OCI-LY3 (cell line): ENCODE measurements around the gene LMNTD1.

Experiments
- H2AFZ ChIP-seq: fragments of 200-600, 300-600 bp; shearing (Covaris generic); 2 replicates; pipeline ENCODE4 v1.6.0; 2014; ENCODE audit warnings: antibody characterized with exemption, low read depth, low read length
- H3K27ac ChIP-seq: fragments of 200-600, 300-600 bp; sonication (generic); 2 replicates; pipeline ENCODE4 v1.5.1; 2014; ENCODE audit warnings: mild to moderate bottlenecking, low read length, moderate library complexity, mixed read lengths
- H3K27me3 ChIP-seq: fragments of 200-600, 300-600 bp; sonication (generic); 2 replicates; pipeline ENCODE4 v1.6.1; 2014; ENCODE audit warnings: low read depth, low read length, mixed read lengths
- H3K36me3 ChIP-seq: fragments of 200-600, 300-600 bp; sonication (generic); replicated peaks from 2 replicates; pipeline ENCODE3; 2014; ENCODE audit warnings: low read depth, low read length, mixed read lengths
- H3K4me1 ChIP-seq: fragments of 300-600, 200-600 bp; sonication (generic); 2 replicates; pipeline ENCODE4 v1.6.1; 2014; ENCODE audit warnings: low read length, mixed read lengths
- H3K4me2 ChIP-seq: fragments of 200-600, 300-600 bp; sonication (generic); 2 replicates; pipeline ENCODE4 v1.6.1; 2014; ENCODE audit warnings: low read length, mixed read lengths
- H3K4me3 ChIP-seq: fragments of 300-600, 200-600 bp; sonication (generic); 2 replicates; pipeline ENCODE4 v1.5.1; 2014; ENCODE audit warnings: antibody characterized with exemption, mild to moderate bottlenecking, low read length, moderate library complexity
- H3K79me2 ChIP-seq: fragments of 300-600, 200-600 bp; shearing (Covaris generic); 2 replicates; pipeline ENCODE4 v1.6.1; 2014; ENCODE audit warnings: mild to moderate bottlenecking, low read length, mixed read lengths
- H3K9ac ChIP-seq: fragments of 300-600, 200-600 bp; shearing (Covaris generic); 2 replicates; pipeline ENCODE4 v1.6.0; 2014; ENCODE audit warnings: mild to moderate bottlenecking, low read length, moderate library complexity
- H3K9me3 ChIP-seq: fragments of 200-600, 300-600 bp; shearing (Covaris generic); 2 replicates; pipeline ENCODE4 v1.6.1; 2014; ENCODE audit warnings: low read length, mixed read lengths; ENCODE audit not compliant: insufficient read depth
- H4K20me1 ChIP-seq: fragments of 200-600, 300-600 bp; sonication (generic); 2 replicates; pipeline ENCODE4 v1.6.1; 2016; ENCODE audit warnings: low read length, mixed read lengths; ENCODE audit not compliant: insufficient read depth
- EZH2phosphoT487 ChIP-seq: fragments of 200-600 bp; shearing (Covaris generic); IDR thresholded peaks from 2 replicates; pipeline ENCODE4 v1.6.1; 2018; ENCODE audit warnings: antibody characterized with exemption, mixed run types, low read depth
- TF ChIP-seq, protein P1 (sequence below): fragments of 200-600, 300-600 bp; sonication (generic); IDR thresholded peaks from 2 replicates; pipeline ENCODE4 v1.5.1; 2014; ENCODE audit warnings: antibody characterized with exemption, low read length, low read depth

The LMNTD1 gene

DNA sequence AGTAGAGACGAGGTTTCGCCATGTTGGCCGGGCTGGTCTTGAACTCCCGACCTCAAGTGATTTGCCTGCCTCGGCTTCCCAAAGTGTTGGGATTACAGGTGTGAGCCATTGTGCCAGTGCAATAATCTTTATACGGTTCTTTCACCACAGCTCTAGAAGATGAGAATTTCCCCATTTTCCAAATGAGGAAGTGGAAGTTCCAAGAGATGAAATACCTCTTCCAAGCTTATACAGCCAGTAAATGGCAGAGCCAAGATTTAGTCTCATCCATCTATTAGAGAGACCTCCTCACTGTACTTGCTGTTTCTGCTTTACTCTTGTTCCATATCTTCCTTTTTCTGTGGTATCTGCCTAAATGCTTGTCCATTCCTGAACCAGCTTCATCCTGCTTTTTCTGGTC is 3.1 kb upstream of the LMNTD1 start:
- Histone ChIP-seq H3K36me3 (no peaks in the 10 kb centered on the region), H3K9me3 (no peaks in the 10 kb centered on the region), H3K27me3 (no peaks in the 10 kb centered on the region), H3K27ac (no peak overlapping the region), H2AFZ (no peak overlapping the region), H3K4me1 (peaks cover 8% of the 10 kb centered on the region), H4K20me1 (no peaks in the 10 kb centered on the region), H3K4me2 (no peak overlapping the region), H3K9ac (no peak overlapping the region), H3K79me2 (no peaks in the 10 kb centered on the region), H3K4me3 (no peak overlapping the region)
- TF ChIP-seq, protein P1, sequence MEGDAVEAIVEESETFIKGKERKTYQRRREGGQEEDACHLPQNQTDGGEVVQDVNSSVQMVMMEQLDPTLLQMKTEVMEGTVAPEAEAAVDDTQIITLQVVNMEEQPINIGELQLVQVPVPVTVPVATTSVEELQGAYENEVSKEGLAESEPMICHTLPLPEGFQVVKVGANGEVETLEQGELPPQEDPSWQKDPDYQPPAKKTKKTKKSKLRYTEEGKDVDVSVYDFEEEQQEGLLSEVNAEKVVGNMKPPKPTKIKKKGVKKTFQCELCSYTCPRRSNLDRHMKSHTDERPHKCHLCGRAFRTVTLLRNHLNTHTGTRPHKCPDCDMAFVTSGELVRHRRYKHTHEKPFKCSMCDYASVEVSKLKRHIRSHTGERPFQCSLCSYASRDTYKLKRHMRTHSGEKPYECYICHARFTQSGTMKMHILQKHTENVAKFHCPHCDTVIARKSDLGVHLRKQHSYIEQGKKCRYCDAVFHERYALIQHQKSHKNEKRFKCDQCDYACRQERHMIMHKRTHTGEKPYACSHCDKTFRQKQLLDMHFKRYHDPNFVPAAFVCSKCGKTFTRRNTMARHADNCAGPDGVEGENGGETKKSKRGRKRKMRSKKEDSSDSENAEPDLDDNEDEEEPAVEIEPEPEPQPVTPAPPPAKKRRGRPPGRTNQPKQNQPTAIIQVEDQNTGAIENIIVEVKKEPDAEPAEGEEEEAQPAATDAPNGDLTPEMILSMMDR = no peak
- TF ChIP-seq EZH2phosphoT487 = no peak

DNA sequence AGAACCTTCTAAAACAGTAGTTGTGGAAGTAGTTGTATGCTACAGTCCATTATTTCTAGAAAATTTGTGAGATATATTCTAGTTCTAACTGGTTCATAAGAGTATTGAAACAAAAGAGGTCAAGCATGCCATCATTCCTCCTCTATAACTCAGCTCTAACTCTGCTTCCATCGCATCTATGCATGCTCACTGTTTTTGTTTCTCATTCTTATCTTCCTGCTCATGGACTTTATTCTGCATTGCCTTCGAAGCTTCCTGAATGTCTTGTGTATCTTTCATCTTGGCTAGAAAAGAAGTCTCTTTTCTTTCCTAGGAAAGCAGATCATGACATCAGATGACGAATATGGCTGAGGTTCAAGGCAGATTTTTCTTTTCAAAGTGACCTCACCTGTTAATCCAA is 402 bp downstream of the LMNTD1 start:
- Histone ChIP-seq H3K27ac (no peak overlapping the region), H3K27me3 (no peaks in the 10 kb centered on the region), H3K4me1 (peaks cover 8% of the 10 kb centered on the region), H4K20me1 (no peaks in the 10 kb centered on the region), H3K4me3 (no peak overlapping the region), H3K9ac (no peak overlapping the region), H3K36me3 (no peaks in the 10 kb centered on the region), H3K9me3 (no peaks in the 10 kb centered on the region), H3K4me2 (no peak overlapping the region), H2AFZ (no peak overlapping the region), H3K79me2 (no peaks in the 10 kb centered on the region)
- no peak for TF ChIP-seq EZH2phosphoT487
- TF ChIP-seq, protein P1 = no peak

DNA sequence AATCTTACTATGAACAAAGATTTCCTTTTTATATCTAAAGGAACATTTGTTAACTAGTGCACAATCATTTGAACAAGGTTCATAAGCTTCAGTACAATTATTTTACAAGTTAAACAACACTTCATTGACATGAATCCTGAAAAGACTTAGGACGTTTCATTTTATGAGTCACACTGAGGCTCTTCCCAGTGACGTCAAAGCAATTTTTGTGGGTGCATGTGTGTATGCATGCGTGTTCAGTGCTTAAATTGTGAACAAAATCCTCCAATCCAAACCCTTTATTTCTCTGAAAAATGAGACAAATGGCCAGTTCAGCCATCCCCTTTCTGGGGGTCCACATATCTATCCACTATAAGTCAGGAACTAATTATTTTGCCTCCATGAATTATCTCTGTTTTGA is 2.9 kb downstream of the LMNTD1 start:
- H3K36me3 ChIP-seq = no peaks in the 10 kb centered on the region
- TF ChIP-seq, protein P1 = no peak
- H3K4me3 ChIP-seq = no peak overlapping the region
- H3K27me3 ChIP-seq = no peaks in the 10 kb centered on the region
- H3K27ac ChIP-seq = no peak overlapping the region
- no peaks in the 10 kb centered on the region for H3K79me2 ChIP-seq
- no peak overlapping the region for H2AFZ ChIP-seq
- H3K9ac ChIP-seq = no peak overlapping the region
- no peaks in the 10 kb centered on the region for H4K20me1 ChIP-seq
- H3K4me2 ChIP-seq = no peak overlapping the region
- peaks cover 8% of the 10 kb centered on the region for H3K4me1 ChIP-seq
- H3K9me3 ChIP-seq = no peaks in the 10 kb centered on the region

DNA sequence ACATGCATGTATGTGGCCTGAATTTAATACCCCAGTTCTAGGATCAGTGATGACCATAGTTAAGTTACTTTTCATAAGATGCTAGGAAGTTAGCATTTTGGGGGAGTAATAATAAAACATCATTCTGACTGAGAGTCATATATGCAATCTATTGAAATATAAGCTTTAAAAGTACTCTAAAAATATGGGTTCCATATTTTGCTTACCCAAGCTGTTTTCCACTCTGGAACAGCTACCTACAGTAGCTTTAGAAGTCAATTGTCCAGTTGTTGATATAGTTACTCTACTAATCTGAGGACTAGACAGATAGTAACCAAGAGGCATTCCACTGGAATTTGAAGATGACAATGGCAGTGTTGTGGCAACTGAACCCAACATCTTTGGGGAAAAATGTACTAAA is 4.0 kb downstream of the LMNTD1 start:
- no peak for TF ChIP-seq EZH2phosphoT487
- TF ChIP-seq, protein P1 = no peak
- no peaks in the 10 kb centered on the region for H3K9me3 ChIP-seq
- H3K27ac ChIP-seq = no peak overlapping the region
- H3K36me3 ChIP-seq = no peaks in the 10 kb centered on the region
- no peaks in the 10 kb centered on the region for H3K27me3 ChIP-seq
- no peak overlapping the region for H2AFZ ChIP-seq
- H3K9ac ChIP-seq = no peak overlapping the region
- H3K4me3 ChIP-seq = no peak overlapping the region
- H3K79me2 ChIP-seq = no peaks in the 10 kb centered on the region
- no peaks in the 10 kb centered on the region for H4K20me1 ChIP-seq
- peaks cover 3% of the 10 kb centered on the region for H3K4me1 ChIP-seq
- no peak overlapping the region for H3K4me2 ChIP-seq
